Esophagus muscularis mucosa (tissue), 4 donors: ENCODE results near the gene GEMIN7. TPM values are rescaled to one million over a fixed set of nuclear protein-coding genes. Genes with fewer than 3 reads are reported as not detected.

Experiments
- DNase-seq: peaks from one replicate; pipeline ENCODE4 v3.0.0-alpha.2; 2017; ENCODE audit errors: extremely low spot score
- H3K27ac ChIP-seq, 4 donors: fragments of 200-600 bp; sonication (generic); replicated peaks in 1 of 4; 1 replicate in 3 of 4; 2 replicates in 1 of 4; pipeline ENCODE4 v1.5.1; 2016 to 2019; ENCODE audit warnings: mild to moderate bottlenecking in 1 of 4
- H3K27me3 ChIP-seq, 4 donors: fragments of 200-600 bp; sonication (generic); one replicate each; pipeline versions ENCODE4 v1.5.1 to v1.6.0; 2016 to 2019
- H3K36me3 ChIP-seq, 4 donors: fragments of 200-600 bp; sonication (generic); one replicate each; pipeline ENCODE4 v1.5.1; 2016 to 2019
- H3K4me1 ChIP-seq, 4 donors: fragments of 200-600 bp; sonication (generic); one replicate each; pipeline ENCODE4 v1.5.1; 2016 to 2019
- H3K4me3 ChIP-seq, 4 donors: fragments of 200-600 bp; sonication (generic); 1 replicate in 2 of 4; 2 replicates in 2 of 4; pipeline ENCODE4 v1.5.1; 2016 to 2019; ENCODE audit warnings: mild to moderate bottlenecking in 4 of 4, moderate library complexity in 1 of 4
- H3K9me3 ChIP-seq, 4 donors: fragments of 200-600 bp; sonication (generic); 1 replicate in 3 of 4; 2 replicates in 1 of 4; pipeline ENCODE4 v1.5.1; 2016 to 2019
- EP300 ChIP-seq: sonication (generic); formaldehyde crosslinking; IDR thresholded peaks from one replicate; pipeline ENCODE4 v1.6.1; 2017; ENCODE audit warnings: antibody characterized with exemption
- POLR2A ChIP-seq: fragments of 450-650 bp; IDR thresholded peaks from one replicate; pipeline ENCODE4 v1.6.1; 2017; ENCODE audit warnings: antibody characterized with exemption, moderate library complexity, mild to moderate bottlenecking, low read depth
- POLR2AphosphoS5 ChIP-seq, 2 donors: sonication (generic); formaldehyde crosslinking; IDR thresholded peaks; one replicate each; pipeline ENCODE4 v1.6.1; 2017; ENCODE audit warnings: antibody characterized with exemption in 2 of 2
- WGBS: methylation state at CpG from one replicate; pipeline ENCODE4 v1.1.5; 2018; 5-methylcytosine and 5-hydroxymethylcytosine counted together
- intact Hi-C: fragments of 100-400 bp; cut with DNase I; formaldehyde crosslinking; loops from one replicate; pipeline ENCODE4 v1.15.1; 2023
- total RNA-seq, 4 donors: library from RNA; depleted of rRNA; stranded (reverse); fragments of >200 nt; gene quantifications; one replicate each; pipeline versions ENCODE4 v1.1.0 to v1.2.1, GENCODE V29; 2016
- TF ChIP-seq, protein P1 (sequence below), 3 experiments: fragments of 200-600 bp in 2 of 3; fragments of 450-650 bp in 1 of 3; sonication (generic) in 2 of 3; IDR thresholded peaks; one replicate each; pipeline ENCODE4 v1.5.1; 2017 to 2019; ENCODE audit warnings: antibody characterized with exemption in 3 of 3, mild to moderate bottlenecking in 2 of 3, moderate library complexity in 1 of 3

The GEMIN7 gene
- total RNA-seq, 4 donors from 2014 or later: 12.3 to 19.1 (median 15.3) TPM

DNA sequence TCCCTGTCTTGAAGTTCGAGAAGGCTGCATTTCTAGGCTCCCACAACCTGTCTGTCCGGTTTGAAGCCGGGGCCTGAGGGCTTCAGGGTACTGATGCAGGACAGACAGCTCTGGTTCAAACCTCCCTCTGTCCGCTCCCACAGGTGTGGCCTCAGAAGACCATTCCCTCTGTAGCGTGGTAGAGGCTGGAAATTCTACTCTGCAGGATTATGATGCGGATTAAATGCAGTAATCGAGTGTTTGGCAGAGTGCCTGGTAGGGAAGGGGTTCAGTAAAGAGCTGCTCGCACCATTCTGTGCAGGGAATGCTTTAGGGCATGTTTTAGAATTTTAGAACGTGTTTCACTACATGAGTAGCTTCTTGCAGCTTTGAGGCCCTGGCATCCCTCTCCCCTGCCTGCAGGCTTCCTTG, 44.4 kb downstream of the GEMIN7 start:
- H3K4me3 ChIP-seq: no peak overlapping the region
- H3K27ac ChIP-seq: no peak overlapping the region
- H3K36me3 ChIP-seq: peaks cover 0 to 2% (median 0%) of the 10 kb centered on the region in 4 donors
- WGBS: 62% methylated on average over 9 of the region's 9 CpGs
- TF ChIP-seq, protein P1, sequence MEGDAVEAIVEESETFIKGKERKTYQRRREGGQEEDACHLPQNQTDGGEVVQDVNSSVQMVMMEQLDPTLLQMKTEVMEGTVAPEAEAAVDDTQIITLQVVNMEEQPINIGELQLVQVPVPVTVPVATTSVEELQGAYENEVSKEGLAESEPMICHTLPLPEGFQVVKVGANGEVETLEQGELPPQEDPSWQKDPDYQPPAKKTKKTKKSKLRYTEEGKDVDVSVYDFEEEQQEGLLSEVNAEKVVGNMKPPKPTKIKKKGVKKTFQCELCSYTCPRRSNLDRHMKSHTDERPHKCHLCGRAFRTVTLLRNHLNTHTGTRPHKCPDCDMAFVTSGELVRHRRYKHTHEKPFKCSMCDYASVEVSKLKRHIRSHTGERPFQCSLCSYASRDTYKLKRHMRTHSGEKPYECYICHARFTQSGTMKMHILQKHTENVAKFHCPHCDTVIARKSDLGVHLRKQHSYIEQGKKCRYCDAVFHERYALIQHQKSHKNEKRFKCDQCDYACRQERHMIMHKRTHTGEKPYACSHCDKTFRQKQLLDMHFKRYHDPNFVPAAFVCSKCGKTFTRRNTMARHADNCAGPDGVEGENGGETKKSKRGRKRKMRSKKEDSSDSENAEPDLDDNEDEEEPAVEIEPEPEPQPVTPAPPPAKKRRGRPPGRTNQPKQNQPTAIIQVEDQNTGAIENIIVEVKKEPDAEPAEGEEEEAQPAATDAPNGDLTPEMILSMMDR (IDR thresholded peaks at IDR 0.05): no peak
- TF ChIP-seq EP300 (no peak), POLR2AphosphoS5 (IDR thresholded peaks at IDR 0.05) (no peak), POLR2A (no peak)
- H3K9me3 ChIP-seq: no peaks in the 10 kb centered on the region
- H3K4me1 ChIP-seq: peaks cover 0 to 10% (median 7%) of the 10 kb centered on the region in 4 donors
- intact Hi-C loops: no loop called here
- H3K27me3 ChIP-seq: no peaks in the 10 kb centered on the region
- no peak for DNase-seq

DNA sequence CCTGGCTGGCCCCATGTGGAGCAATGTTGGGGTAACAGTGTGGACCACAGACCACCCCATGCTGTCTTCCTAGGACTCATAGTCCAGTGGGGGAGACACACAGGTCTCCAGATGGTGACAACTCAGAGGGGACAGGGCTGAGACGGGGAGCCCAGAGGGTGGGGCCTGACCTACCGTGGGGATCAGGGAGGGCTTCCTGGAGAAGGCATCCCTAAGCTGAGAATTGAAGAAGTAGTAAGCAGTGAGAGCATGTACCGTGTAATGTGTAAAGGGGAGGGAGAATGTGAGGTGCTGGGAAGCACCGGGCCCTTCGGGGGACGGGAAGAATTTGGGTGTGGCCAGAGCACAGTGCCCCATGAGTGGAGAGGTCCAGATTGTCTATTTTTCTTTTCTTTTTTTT, 45.0 kb downstream of the GEMIN7 start:
- no peak for TF ChIP-seq POLR2A
- no peak for TF ChIP-seq POLR2AphosphoS5 (IDR thresholded peaks at IDR 0.05)
- TF ChIP-seq, protein P1 (IDR thresholded peaks at IDR 0.05): no peak
- no peak for TF ChIP-seq EP300
- H3K4me3 ChIP-seq: no peak overlapping the region
- WGBS: 96% methylated on average over 6 of the region's 6 CpGs
- H3K27me3 ChIP-seq: no peaks in the 10 kb centered on the region
- peaks cover 0 to 10% (median 4%) of the 10 kb centered on the region in 4 donors for H3K4me1 ChIP-seq
- peaks cover 0 to 7% (median 0%) of the 10 kb centered on the region in 4 donors for H3K36me3 ChIP-seq
- no peak overlapping the region for H3K27ac ChIP-seq
- no peak for DNase-seq
- intact Hi-C loops: no loop called here
- no peaks in the 10 kb centered on the region for H3K9me3 ChIP-seq

DNA sequence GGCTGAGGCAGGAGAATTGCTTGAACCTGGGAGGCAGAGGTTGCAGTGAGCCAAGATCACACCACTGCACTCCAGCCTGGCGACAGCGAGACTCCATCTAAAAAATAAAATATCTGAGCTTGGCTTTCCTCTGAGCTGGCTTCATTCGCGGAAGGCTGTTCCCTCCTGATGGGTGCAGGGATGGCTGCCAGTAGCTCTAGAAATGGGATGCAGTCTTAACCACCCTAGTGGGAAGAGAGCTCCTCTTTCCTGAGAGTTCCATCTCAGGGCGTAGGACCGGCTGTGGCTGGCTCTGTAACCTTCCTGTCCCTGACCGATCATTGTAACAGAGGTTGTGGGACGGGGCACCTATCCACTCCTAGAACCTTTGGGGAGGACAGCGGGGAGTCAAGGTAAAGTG, 46.3 kb downstream of the GEMIN7 start:
- TF ChIP-seq, protein P1 (IDR thresholded peaks at IDR 0.05): no peak
- TF ChIP-seq EP300 (no peak), POLR2AphosphoS5 (IDR thresholded peaks at IDR 0.05) (no peak), POLR2A (no peak)
- Histone ChIP-seq H3K9me3 (no peaks in the 10 kb centered on the region), H3K27ac (no peak overlapping the region), H3K4me1 (peaks cover 0 to 14% (median 4%) of the 10 kb centered on the region in 4 donors), H3K27me3 (no peaks in the 10 kb centered on the region), H3K4me3 (no peak overlapping the region), H3K36me3 (peaks cover 0 to 8% (median 0%) of the 10 kb centered on the region in 4 donors)
- WGBS: 89% methylated on average over 2 of the region's 9 CpGs
- intact Hi-C loops: no loop called here
- no peak for DNase-seq

DNA sequence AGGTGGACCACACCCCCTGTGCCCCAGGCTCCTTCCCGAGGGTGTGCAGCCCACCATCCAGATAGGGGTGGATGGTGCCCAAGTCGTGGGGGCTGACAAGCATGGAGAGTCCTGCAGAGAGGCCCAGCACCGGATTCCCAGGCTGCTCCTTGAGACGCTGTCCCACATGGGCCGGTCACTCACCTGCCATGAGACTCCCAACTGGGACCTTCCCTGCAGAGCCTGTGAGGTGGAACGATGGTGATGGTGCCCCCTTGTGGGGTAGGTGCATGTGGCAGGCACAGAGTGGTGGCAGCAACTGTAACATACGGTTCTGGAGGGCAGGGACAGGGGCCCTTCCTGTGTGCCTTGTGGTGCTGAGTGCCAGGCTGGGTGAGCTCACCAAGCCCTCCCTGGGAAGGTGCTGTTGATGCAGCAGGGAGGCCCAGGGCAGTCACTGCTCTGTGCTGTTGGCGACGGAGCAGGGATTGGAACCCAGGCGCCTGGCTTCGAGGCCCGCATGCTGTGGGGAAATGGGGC, 47.0 kb downstream of the GEMIN7 start:
- no peak overlapping the region for H3K27ac ChIP-seq
- no peaks in the 10 kb centered on the region for H3K27me3 ChIP-seq
- H3K4me1 ChIP-seq: peaks cover 0 to 15% (median 4%) of the 10 kb centered on the region in 4 donors
- DNase-seq: no peak
- intact Hi-C loops: no loop called here
- H3K9me3 ChIP-seq: no peaks in the 10 kb centered on the region
- 81% methylated on average over 6 of the region's 12 CpGs for WGBS
- TF ChIP-seq, protein P1 (IDR thresholded peaks at IDR 0.05): peak; percentile 39 to 59 (median 44)
- TF ChIP-seq POLR2AphosphoS5 (IDR thresholded peaks at IDR 0.05) (no peak), POLR2A (no peak), EP300 (no peak)
- H3K4me3 ChIP-seq: no peak overlapping the region
- peaks cover 0 to 8% (median 0%) of the 10 kb centered on the region in 4 donors for H3K36me3 ChIP-seq

DNA sequence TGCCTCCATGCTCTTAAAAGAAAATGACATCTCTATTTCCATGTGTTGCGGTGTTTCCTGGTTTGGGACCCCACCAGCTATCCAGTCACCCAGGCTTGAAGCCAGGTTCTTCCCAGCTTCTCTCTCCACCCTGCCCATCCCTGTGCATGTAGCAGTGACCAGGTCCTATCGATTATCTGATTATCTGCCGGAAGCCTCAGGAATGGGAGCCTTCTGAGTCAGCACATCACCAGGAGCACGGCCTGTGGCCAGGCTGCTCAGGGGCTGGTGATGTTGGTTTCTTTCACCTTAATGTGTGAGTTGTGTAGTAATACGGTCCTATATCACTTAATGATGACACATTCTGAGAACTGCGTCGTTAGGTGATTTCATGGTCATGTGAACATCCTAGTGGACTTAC, 47.6 kb downstream of the GEMIN7 start:
- no peak for DNase-seq
- Histone ChIP-seq H3K9me3 (no peaks in the 10 kb centered on the region), H3K27ac (no peak overlapping the region), H3K36me3 (peaks cover 0 to 8% (median 0%) of the 10 kb centered on the region in 4 donors), H3K4me3 (no peak overlapping the region), H3K4me1 (peaks cover 0 to 15% (median 4%) of the 10 kb centered on the region in 4 donors), H3K27me3 (no peaks in the 10 kb centered on the region)
- TF ChIP-seq, protein P1 (IDR thresholded peaks at IDR 0.05): no peak
- no peak for TF ChIP-seq POLR2AphosphoS5 (IDR thresholded peaks at IDR 0.05)
- TF ChIP-seq POLR2A: no peak
- TF ChIP-seq EP300: no peak
- intact Hi-C loops: no loop called here
- WGBS: 96% methylated on average over 7 of the region's 7 CpGs
